Mesendoderm (in vitro differentiated cells): ENCODE results near the gene SPATA18.

Experiments
- DNase-seq: peaks from one replicate; pipeline ENCODE4 v3.0.0; 2013
- H2AK5ac ChIP-seq: 2 replicates; pipeline ENCODE4 v1.6.1; 2013; ENCODE audit warnings: low read length, inconsistent platforms
- H2BK120ac ChIP-seq: 2 replicates; pipeline ENCODE4 v1.6.1; 2013; ENCODE audit warnings: low read depth, mild to moderate bottlenecking, low read length, moderate library complexity, mixed read lengths
- H2BK15ac ChIP-seq: replicated peaks from 2 replicates; pipeline ENCODE4 v1.6.1; 2013; ENCODE audit warnings: low read depth, mild to moderate bottlenecking, moderate library complexity
- H2BK5ac ChIP-seq: 2 replicates; pipeline ENCODE4 v1.6.1; 2013; ENCODE audit warnings: low read length, inconsistent platforms
- H3K18ac ChIP-seq: 2 replicates; pipeline ENCODE4 v1.6.1; 2013; ENCODE audit warnings: mild to moderate bottlenecking, low read length, mixed read lengths
- H3K23ac ChIP-seq: one replicate; pipeline ENCODE4 v1.6.1; 2013; ENCODE audit warnings: low read length
- H3K27ac ChIP-seq: 2 replicates; pipeline ENCODE4 v1.5.1; 2013; ENCODE audit warnings: low read depth, mild to moderate bottlenecking, inconsistent platforms, low read length, moderate library complexity
- H3K27me3 ChIP-seq: 2 replicates; pipeline ENCODE4 v1.6.1; 2013; ENCODE audit warnings: low read length, control low read depth, mild to moderate bottlenecking, inconsistent platforms; ENCODE audit not compliant: insufficient read depth, poor library complexity
- H3K36me3 ChIP-seq: 2 replicates; pipeline ENCODE4 v1.6.1; 2013; ENCODE audit warnings: low read length, inconsistent platforms; ENCODE audit not compliant: control insufficient read depth, insufficient read depth
- H3K4ac ChIP-seq: one replicate; pipeline ENCODE4 v1.6.1; 2013; ENCODE audit warnings: low read depth, mild to moderate bottlenecking, low read length, moderate library complexity
- H3K4me1 ChIP-seq: 2 replicates; pipeline ENCODE4 v1.6.1; 2013; ENCODE audit warnings: low read depth, low read length, inconsistent platforms; ENCODE audit not compliant: control insufficient read depth
- H3K4me2 ChIP-seq: 2 replicates; pipeline ENCODE4 v1.6.1; 2013; ENCODE audit warnings: low read length
- H3K4me3 ChIP-seq: 2 replicates; pipeline ENCODE4 v1.5.1; 2013; ENCODE audit warnings: mild to moderate bottlenecking, low read length
- H3K56ac ChIP-seq: one replicate; pipeline ENCODE4 v1.6.1; 2013; ENCODE audit warnings: low read length
- H3K79me1 ChIP-seq: 2 replicates; pipeline ENCODE4 v1.6.1; 2013; ENCODE audit warnings: low read length, inconsistent platforms
- H3K79me2 ChIP-seq: 2 replicates; pipeline ENCODE4 v1.6.1; 2013; ENCODE audit warnings: mild to moderate bottlenecking, low read length; ENCODE audit not compliant: control insufficient read depth, insufficient read depth
- H3K9ac ChIP-seq: 2 replicates; pipeline ENCODE4 v1.6.1; 2013; ENCODE audit warnings: low read length, inconsistent platforms
- H4K5ac ChIP-seq: one replicate; pipeline ENCODE4 v1.6.1; 2013; ENCODE audit warnings: low read length
- H4K8ac ChIP-seq: one replicate; pipeline ENCODE4 v1.6.1; 2013; ENCODE audit warnings: low read depth, mild to moderate bottlenecking, control low read depth, low read length, moderate library complexity
- WGBS: extraction: QIAGEN DNeasy Blood & Tissue Kit; methylation state at CpG from one replicate; pipeline ENCODE4 v1.1.7; 2013; ENCODE audit warnings: low lambda C conversion rate, missing lambda C conversion rate; ENCODE audit not compliant: insufficient coverage; ENCODE audit errors: extremely low coverage; 5-methylcytosine and 5-hydroxymethylcytosine counted together

The SPATA18 gene

GRCh38 chr4:52103319-52103718, 52.2 kb downstream of the SPATA18 start:
- no peak overlapping the region for H3K56ac ChIP-seq
- no peak overlapping the region for H3K18ac ChIP-seq
- no peak overlapping the region for H3K4me3 ChIP-seq
- H3K9ac ChIP-seq, result no peak overlapping the region
- no peaks in the 10 kb centered on the region for H3K4me1 ChIP-seq
- no peak overlapping the region for H3K23ac ChIP-seq
- no peaks in the 10 kb centered on the region for H3K27me3 ChIP-seq
- no peak overlapping the region for H2AK5ac ChIP-seq
- H3K36me3 ChIP-seq, result no peaks in the 10 kb centered on the region
- WGBS, result no CpG with 5 or more reads among the region's 1 CpG
- no peak overlapping the region for H3K4ac ChIP-seq
- peak; percentile 61 for DNase-seq
- no peak overlapping the region for H3K27ac ChIP-seq
- H3K79me1 ChIP-seq, result no peaks in the 10 kb centered on the region
- no peaks in the 10 kb centered on the region for H3K79me2 ChIP-seq
- H2BK5ac ChIP-seq, result no peak overlapping the region
- no peak overlapping the region for H2BK120ac ChIP-seq
- H3K4me2 ChIP-seq, result no peak overlapping the region
- H4K8ac ChIP-seq, result no peak overlapping the region
- H2BK15ac ChIP-seq, result no peak overlapping the region
- H4K5ac ChIP-seq, result no peak overlapping the region

DNA sequence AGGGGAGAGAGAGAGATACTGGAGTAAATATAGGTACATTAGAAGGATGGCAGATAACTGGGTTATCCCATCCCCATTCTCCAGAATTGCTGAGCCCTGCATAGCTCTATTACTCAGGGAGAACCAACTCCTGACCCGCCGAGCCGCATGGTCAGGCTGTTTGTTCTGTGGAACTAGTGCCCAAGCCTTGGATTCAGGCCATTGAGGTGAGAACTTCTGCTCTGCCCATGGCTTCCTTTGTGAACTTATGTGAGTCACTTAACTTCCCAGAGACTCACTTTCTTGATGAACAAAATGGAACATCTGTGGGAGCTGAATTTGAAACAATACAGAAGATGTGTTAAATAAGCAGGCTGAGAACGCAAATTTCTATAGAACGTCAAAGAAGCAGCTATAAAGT, 54.2 kb downstream of the SPATA18 start:
- Histone ChIP-seq H2BK5ac (no peak overlapping the region), H3K18ac (no peak overlapping the region), H3K4me2 (no peak overlapping the region), H2BK15ac (no peak overlapping the region), H3K27ac (no peak overlapping the region), H2BK120ac (no peak overlapping the region), H3K9ac (no peak overlapping the region), H2AK5ac (no peak overlapping the region), H3K79me1 (no peaks in the 10 kb centered on the region), H3K36me3 (no peaks in the 10 kb centered on the region), H3K56ac (no peak overlapping the region), H3K27me3 (no peaks in the 10 kb centered on the region), H4K5ac (no peak overlapping the region), H3K79me2 (no peaks in the 10 kb centered on the region), H3K4ac (no peak overlapping the region), H3K4me3 (no peak overlapping the region), H3K23ac (no peak overlapping the region), H3K4me1 (no peaks in the 10 kb centered on the region), H4K8ac (no peak overlapping the region)
- DNase-seq, result no peak
- WGBS, result no CpG with 5 or more reads among the region's 5 CpGs

GRCh38 chr4:52106191-52106590, 55.1 kb downstream of the SPATA18 start:
- no peak overlapping the region for H4K5ac ChIP-seq
- H3K4me1 ChIP-seq, result no peaks in the 10 kb centered on the region
- H3K27me3 ChIP-seq, result no peaks in the 10 kb centered on the region
- no peak overlapping the region for H2BK15ac ChIP-seq
- no peak overlapping the region for H3K4ac ChIP-seq
- H2BK120ac ChIP-seq, result no peak overlapping the region
- H3K79me1 ChIP-seq, result no peaks in the 10 kb centered on the region
- H3K27ac ChIP-seq, result no peak overlapping the region
- H3K9ac ChIP-seq, result no peak overlapping the region
- H3K56ac ChIP-seq, result no peak overlapping the region
- no peak overlapping the region for H3K18ac ChIP-seq
- no CpG with 5 or more reads among the region's 1 CpG for WGBS
- no peak overlapping the region for H2BK5ac ChIP-seq
- no peaks in the 10 kb centered on the region for H3K36me3 ChIP-seq
- H2AK5ac ChIP-seq, result no peak overlapping the region
- H3K4me3 ChIP-seq, result no peak overlapping the region
- no peak overlapping the region for H3K23ac ChIP-seq
- H3K4me2 ChIP-seq, result no peak overlapping the region
- DNase-seq, result no peak
- no peak overlapping the region for H4K8ac ChIP-seq
- no peaks in the 10 kb centered on the region for H3K79me2 ChIP-seq

DNA sequence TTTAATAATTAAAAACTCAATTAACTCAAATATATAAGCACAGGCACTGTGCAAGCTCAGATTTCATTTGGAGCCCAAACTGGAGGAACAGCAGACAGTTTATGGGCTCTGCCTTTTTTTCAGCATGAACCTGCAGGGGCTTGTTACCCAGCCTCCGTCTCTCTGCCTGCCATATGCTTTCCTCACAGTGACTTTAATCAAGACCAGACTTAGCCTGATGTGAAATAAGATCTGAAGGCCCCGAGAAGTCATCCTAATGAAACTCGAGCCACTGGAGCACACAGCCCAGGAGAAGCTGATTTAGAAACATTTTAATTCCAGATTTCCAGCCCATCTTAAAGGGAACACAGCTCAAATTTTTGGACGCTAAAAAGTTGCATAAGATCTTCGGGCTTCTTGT, 55.6 kb downstream of the SPATA18 start:
- Histone ChIP-seq H3K18ac (peak overlapping the region; percentile 51), H2BK15ac (no peak overlapping the region), H2BK120ac (no peak overlapping the region), H3K27ac (no peak overlapping the region), H3K79me2 (no peaks in the 10 kb centered on the region), H3K23ac (no peak overlapping the region), H4K8ac (no peak overlapping the region), H3K4ac (no peak overlapping the region), H3K4me2 (no peak overlapping the region), H4K5ac (no peak overlapping the region), H3K79me1 (no peaks in the 10 kb centered on the region), H3K56ac (no peak overlapping the region), H3K27me3 (no peaks in the 10 kb centered on the region), H3K4me1 (no peaks in the 10 kb centered on the region), H2AK5ac (no peak overlapping the region), H3K4me3 (no peak overlapping the region), H2BK5ac (no peak overlapping the region), H3K9ac (no peak overlapping the region), H3K36me3 (no peaks in the 10 kb centered on the region)
- no peak for DNase-seq
- WGBS, result no CpG with 5 or more reads among the region's 5 CpGs

- Histone ChIP-seq H4K8ac (no peak overlapping the region), H3K4me2 (no peak overlapping the region), H3K79me2 (no peaks in the 10 kb centered on the region), H3K4ac (peak overlapping the region; percentile 36), H3K23ac (no peak overlapping the region), H2BK15ac (no peak overlapping the region), H3K4me3 (no peak overlapping the region), H3K4me1 (no peaks in the 10 kb centered on the region), H3K9ac (no peak overlapping the region), H2AK5ac (no peak overlapping the region), H3K27ac (no peak overlapping the region), H2BK5ac (no peak overlapping the region), H3K18ac (peak overlapping the region; percentile 39), H4K5ac (no peak overlapping the region), H3K36me3 (no peaks in the 10 kb centered on the region), H3K79me1 (no peaks in the 10 kb centered on the region), H2BK120ac (no peak overlapping the region), H3K56ac (no peak overlapping the region), H3K27me3 (no peaks in the 10 kb centered on the region)
- no CpG with 5 or more reads among the region's 3 CpGs for WGBS
- DNase-seq, result no peak
Measured at GRCh38 chr4:52107336-52107735, 56.2 kb downstream of the SPATA18 start.

- no peak overlapping the region for H4K8ac ChIP-seq
- H3K27ac ChIP-seq, result no peak overlapping the region
- no peak overlapping the region for H3K4me3 ChIP-seq
- H3K9ac ChIP-seq, result no peak overlapping the region
- no peak for DNase-seq
- H3K36me3 ChIP-seq, result no peaks in the 10 kb centered on the region
- H4K5ac ChIP-seq, result no peak overlapping the region
- no peak overlapping the region for H2BK5ac ChIP-seq
- no peak overlapping the region for H3K4me2 ChIP-seq
- no peaks in the 10 kb centered on the region for H3K79me1 ChIP-seq
- peak overlapping the region; percentile 39 for H3K18ac ChIP-seq
- H3K79me2 ChIP-seq, result no peaks in the 10 kb centered on the region
- no peak overlapping the region for H3K4ac ChIP-seq
- H3K23ac ChIP-seq, result no peak overlapping the region
- WGBS, result no CpG with 5 or more reads among the region's 1 CpG
- H2BK120ac ChIP-seq, result no peak overlapping the region
- H2AK5ac ChIP-seq, result no peak overlapping the region
- H3K56ac ChIP-seq, result no peak overlapping the region
- H3K4me1 ChIP-seq, result no peaks in the 10 kb centered on the region
- H3K27me3 ChIP-seq, result no peaks in the 10 kb centered on the region
- H2BK15ac ChIP-seq, result no peak overlapping the region
Measured at GRCh38 chr4:52107745-52108144, 56.6 kb downstream of the SPATA18 start.
